ENCODE results near the gene MSI2.

MSI2 gene

DNA sequence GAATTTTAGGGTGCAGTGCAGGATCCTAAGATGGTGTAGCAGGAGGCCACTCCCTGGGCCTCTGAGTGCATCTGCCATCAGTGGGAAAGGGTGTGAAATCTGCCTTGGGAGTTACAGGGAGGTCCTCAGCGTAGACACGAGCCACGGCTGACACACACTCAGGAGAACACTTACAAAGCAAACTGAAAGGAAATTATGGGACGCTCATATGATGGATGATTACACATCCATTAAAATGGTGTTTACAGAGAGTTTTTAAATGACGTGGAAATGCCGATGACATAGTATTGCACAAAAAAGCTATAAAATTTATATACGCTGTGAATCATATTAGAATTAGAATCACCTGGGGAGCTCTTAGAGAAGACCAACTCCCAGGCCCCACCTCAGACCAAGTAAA lies 313.5 kb downstream of the MSI2 start (continued):
- TF ChIP-seq TOX (CRISPR knock-in tag; IDR thresholded peaks at IDR 0.05; ENCODE audit: borderline replicate concordance) (no peak), ZNF8 (CRISPR knock-in tag; IDR thresholded peaks at IDR 0.05) (no peak), ZC3H10 (CRISPR knock-in tag; IDR thresholded peaks at IDR 0.05) (no peak)
- TF ChIP-seq, protein P1, sequence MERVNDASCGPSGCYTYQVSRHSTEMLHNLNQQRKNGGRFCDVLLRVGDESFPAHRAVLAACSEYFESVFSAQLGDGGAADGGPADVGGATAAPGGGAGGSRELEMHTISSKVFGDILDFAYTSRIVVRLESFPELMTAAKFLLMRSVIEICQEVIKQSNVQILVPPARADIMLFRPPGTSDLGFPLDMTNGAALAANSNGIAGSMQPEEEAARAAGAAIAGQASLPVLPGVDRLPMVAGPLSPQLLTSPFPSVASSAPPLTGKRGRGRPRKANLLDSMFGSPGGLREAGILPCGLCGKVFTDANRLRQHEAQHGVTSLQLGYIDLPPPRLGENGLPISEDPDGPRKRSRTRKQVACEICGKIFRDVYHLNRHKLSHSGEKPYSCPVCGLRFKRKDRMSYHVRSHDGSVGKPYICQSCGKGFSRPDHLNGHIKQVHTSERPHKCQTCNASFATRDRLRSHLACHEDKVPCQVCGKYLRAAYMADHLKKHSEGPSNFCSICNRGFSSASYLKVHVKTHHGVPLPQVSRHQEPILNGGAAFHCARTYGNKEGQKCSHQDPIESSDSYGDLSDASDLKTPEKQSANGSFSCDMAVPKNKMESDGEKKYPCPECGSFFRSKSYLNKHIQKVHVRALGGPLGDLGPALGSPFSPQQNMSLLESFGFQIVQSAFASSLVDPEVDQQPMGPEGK (CRISPR knock-in tag; IDR thresholded peaks at IDR 0.05; ENCODE audit: borderline replicate concordance), result no peak
- TF ChIP-seq, protein P2, sequence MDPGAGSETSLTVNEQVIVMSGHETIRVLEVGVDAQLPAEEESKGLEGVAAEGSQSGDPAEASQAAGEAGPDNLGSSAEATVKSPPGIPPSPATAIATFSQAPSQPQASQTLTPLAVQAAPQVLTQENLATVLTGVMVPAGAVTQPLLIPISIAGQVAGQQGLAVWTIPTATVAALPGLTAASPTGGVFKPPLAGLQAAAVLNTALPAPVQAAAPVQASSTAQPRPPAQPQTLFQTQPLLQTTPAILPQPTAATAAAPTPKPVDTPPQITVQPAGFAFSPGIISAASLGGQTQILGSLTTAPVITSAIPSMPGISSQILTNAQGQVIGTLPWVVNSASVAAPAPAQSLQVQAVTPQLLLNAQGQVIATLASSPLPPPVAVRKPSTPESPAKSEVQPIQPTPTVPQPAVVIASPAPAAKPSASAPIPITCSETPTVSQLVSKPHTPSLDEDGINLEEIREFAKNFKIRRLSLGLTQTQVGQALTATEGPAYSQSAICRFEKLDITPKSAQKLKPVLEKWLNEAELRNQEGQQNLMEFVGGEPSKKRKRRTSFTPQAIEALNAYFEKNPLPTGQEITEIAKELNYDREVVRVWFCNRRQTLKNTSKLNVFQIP (CRISPR knock-in tag; IDR thresholded peaks at IDR 0.05; ENCODE audit: borderline replicate concordance, low read depth), result no peak

DNA sequence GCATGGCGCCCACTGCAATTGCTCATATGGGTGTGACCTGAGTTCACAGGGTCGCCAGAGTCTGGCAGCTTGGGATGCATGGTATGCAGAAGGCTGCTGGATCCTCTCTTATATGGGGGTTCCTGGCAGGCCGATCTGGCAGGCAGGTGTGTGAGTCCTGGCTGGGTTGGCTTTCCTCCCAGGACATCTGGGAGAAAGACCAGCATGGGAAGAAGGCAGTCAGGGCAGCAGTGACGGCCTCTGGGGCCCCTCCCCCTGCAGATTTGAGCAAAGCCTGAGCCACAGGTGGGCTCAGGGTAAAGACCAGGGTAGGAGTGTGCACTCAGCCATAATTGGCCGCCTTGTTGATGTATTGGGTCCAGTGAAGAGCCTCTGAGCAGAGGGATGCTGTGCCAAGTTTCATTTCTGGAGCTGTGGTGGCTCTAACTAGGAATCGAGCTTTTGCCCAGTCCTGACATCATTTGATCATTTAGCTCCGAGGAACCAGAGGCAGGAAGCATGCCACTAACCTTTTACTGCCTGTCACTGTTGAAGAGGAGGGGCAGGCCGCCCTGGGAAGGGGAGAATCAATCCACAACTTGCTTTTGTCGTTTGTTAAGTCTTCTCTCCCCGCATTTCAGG lies 314.5 kb downstream of the MSI2 start:
- peak; percentile 9; the same call in 2 of the 3 replicates for ATAC-seq
- TF ChIP-seq OSR1 (CRISPR knock-in tag; IDR thresholded peaks at IDR 0.05) (no peak), BACH2 (CRISPR knock-in tag; IDR thresholded peaks at IDR 0.05; ENCODE audit: borderline replicate concordance) (no peak), GLIS3 (CRISPR knock-in tag; IDR thresholded peaks at IDR 0.05) (no peak), ZNF8 (CRISPR knock-in tag; IDR thresholded peaks at IDR 0.05) (no peak), CSDC2 (CRISPR knock-in tag; IDR thresholded peaks at IDR 0.05) (no peak), SNAI2 (CRISPR knock-in tag; IDR thresholded peaks at IDR 0.05) (no peak), TSHZ2 (CRISPR knock-in tag; IDR thresholded peaks at IDR 0.05) (no peak), ZC3H10 (CRISPR knock-in tag; IDR thresholded peaks at IDR 0.05) (no peak), ZFP3 (CRISPR knock-in tag; IDR thresholded peaks at IDR 0.05) (no peak), ARNTL (CRISPR knock-in tag; IDR thresholded peaks at IDR 0.05; ENCODE audit: borderline replicate concordance, low read depth) (no peak), TCF4 (CRISPR knock-in tag; IDR thresholded peaks at IDR 0.05; ENCODE audit: borderline replicate concordance) (no peak)
- TF ChIP-seq, protein P3, sequence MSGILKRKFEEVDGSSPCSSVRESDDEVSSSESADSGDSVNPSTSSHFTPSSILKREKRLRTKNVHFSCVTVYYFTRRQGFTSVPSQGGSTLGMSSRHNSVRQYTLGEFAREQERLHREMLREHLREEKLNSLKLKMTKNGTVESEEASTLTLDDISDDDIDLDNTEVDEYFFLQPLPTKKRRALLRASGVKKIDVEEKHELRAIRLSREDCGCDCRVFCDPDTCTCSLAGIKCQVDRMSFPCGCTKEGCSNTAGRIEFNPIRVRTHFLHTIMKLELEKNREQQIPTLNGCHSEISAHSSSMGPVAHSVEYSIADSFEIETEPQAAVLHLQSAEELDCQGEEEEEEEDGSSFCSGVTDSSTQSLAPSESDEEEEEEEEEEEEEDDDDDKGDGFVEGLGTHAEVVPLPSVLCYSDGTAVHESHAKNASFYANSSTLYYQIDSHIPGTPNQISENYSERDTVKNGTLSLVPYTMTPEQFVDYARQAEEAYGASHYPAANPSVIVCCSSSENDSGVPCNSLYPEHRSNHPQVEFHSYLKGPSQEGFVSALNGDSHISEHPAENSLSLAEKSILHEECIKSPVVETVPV (CRISPR knock-in tag; IDR thresholded peaks at IDR 0.05), result no peak

- no peak for TF ChIP-seq GLIS3 (CRISPR knock-in tag; IDR thresholded peaks at IDR 0.05)
- no peak for TF ChIP-seq CSDC2 (CRISPR knock-in tag; IDR thresholded peaks at IDR 0.05)
- TF ChIP-seq, protein P2 (CRISPR knock-in tag; IDR thresholded peaks at IDR 0.05; ENCODE audit: borderline replicate concordance, low read depth), result no peak
- TF ChIP-seq RARB (CRISPR knock-in tag; IDR thresholded peaks at IDR 0.05), result no peak
- no peak for TF ChIP-seq PPARA (CRISPR knock-in tag; IDR thresholded peaks at IDR 0.05; ENCODE audit: borderline replicate concordance)
- ATAC-seq, result no peak
These were observed 315.7 kb downstream of the MSI2 start for GRCh38 chr17:57572062-57572461.

- no peak for ATAC-seq
- TF ChIP-seq, protein P2 (CRISPR knock-in tag; IDR thresholded peaks at IDR 0.05; ENCODE audit: borderline replicate concordance, low read depth), result no peak
- TF ChIP-seq OSR1 (CRISPR knock-in tag; IDR thresholded peaks at IDR 0.05), result no peak
- TF ChIP-seq BACH2 (CRISPR knock-in tag; IDR thresholded peaks at IDR 0.05; ENCODE audit: borderline replicate concordance), result no peak
- TF ChIP-seq TOX (CRISPR knock-in tag; IDR thresholded peaks at IDR 0.05; ENCODE audit: borderline replicate concordance), result no peak
- no peak for TF ChIP-seq ZNF565 (CRISPR knock-in tag; conservative IDR thresholded peaks at IDR 0.05; ENCODE audit: low read depth)
- TF ChIP-seq CSDC2 (CRISPR knock-in tag; IDR thresholded peaks at IDR 0.05), result no peak
- no peak for TF ChIP-seq ZNF70 (CRISPR knock-in tag; IDR thresholded peaks at IDR 0.05)
- no peak for TF ChIP-seq SNAI2 (CRISPR knock-in tag; IDR thresholded peaks at IDR 0.05)
- TF ChIP-seq ZNF8 (CRISPR knock-in tag; IDR thresholded peaks at IDR 0.05), result no peak
- no peak for TF ChIP-seq TSHZ2 (CRISPR knock-in tag; IDR thresholded peaks at IDR 0.05)
- TF ChIP-seq ISL1 (CRISPR knock-in tag; IDR thresholded peaks at IDR 0.05), result no peak
These were observed 316.3 kb downstream of the MSI2 start for GRCh38 chr17:57572600-57572999.
